HCT116 (cell line): Measurements from ENCODE around the gene CDHR3. TPM values are rescaled to one million over a fixed set of nuclear protein-coding genes. Genes with fewer than 3 reads are reported as not detected.

ENCODE experiments used
- ATAC-seq: fragments of 200-7000 bp; cut with Tn5 transposase; 2 replicates; pipeline ENCODE4 v1.9.1; 2020; ENCODE audit warnings: mild to moderate bottlenecking, moderate library complexity
- BruUV-seq: library from RNA; stranded (reverse); fragments of 400-500 nt; replicated peaks from 2 replicates; lab custom pipeline; 2021; lab: Mats Ljungman, UMichigan
- CTCF ChIA-PET: fragments of 300-600 bp; sonication (Branson Sonifier 250); formaldehyde crosslinking; loops from one replicate; lab custom pipeline; 2021; ENCODE audit warnings: antibody characterized with exemption; lab: Charles Lee
- POLR2A ChIA-PET: fragments of 300-600, 350-600 bp; sonication (Branson Sonifier 250); formaldehyde crosslinking; loops from one replicate; lab custom pipeline; 2021; ENCODE audit warnings: antibody characterized with exemption; lab: Charles Lee
- RAD21 ChIA-PET, 2 experiments: fragments of 300-600 bp; sonication (Branson Sonifier 250); formaldehyde crosslinking; loops; one replicate each; lab custom pipeline; 2023; ENCODE audit warnings: low total read pairs in 2 of 2; ENCODE audit not compliant: uncharacterized antibody in 2 of 2, unreplicated experiment in 2 of 2, low non-redundant PET in 1 of 2; lab: Charles Lee
- DNase-seq: peaks from one replicate; pipeline ENCODE4 v3.0.0-alpha.2; 2010; ENCODE audit warnings: low read depth, low spot score
- H2AFZ ChIP-seq: fragments of 200-600 bp; shearing (Covaris generic), sonication (generic); 2 replicates; pipeline ENCODE4 v1.6.1; 2017; ENCODE audit warnings: low read depth, mixed run types, mixed read lengths, antibody characterized with exemption, low read length; ENCODE audit not compliant: poor library complexity, severe bottlenecking
- H3K27ac ChIP-seq: 2 replicates; pipeline ENCODE4 v1.5.1; 2012; ENCODE audit warnings: low read depth, low read length
- H3K27me3 ChIP-seq: fragments of 200-600 bp; sonication (generic); 2 replicates; pipeline ENCODE4 v1.6.1; 2016; ENCODE audit warnings: mixed run types, low read length, mixed read lengths; ENCODE audit not compliant: insufficient read depth
- H3K36me3 ChIP-seq, 2 experiments: fragments of 200-500 bp in 1 of 2; fragments of 200-600 bp in 1 of 2; sonication (Bioruptor generic) in 1 of 2; sonication (generic) in 1 of 2; 2 replicates each; pipeline versions ENCODE4 v1.5.1 to v1.6.1; 2014 to 2016; ENCODE audit warnings: low read length in 2 of 2, inconsistent platforms in 1 of 2, mixed read lengths in 1 of 2, mixed run types in 1 of 2; ENCODE audit not compliant: insufficient read depth in 2 of 2, control insufficient read depth in 1 of 2
- H3K4me1 ChIP-seq, 2 experiments: fragments of 200-600 bp in 1 of 2; sonication (generic) in 1 of 2; 2 replicates each; pipeline versions ENCODE4 v1.5.1 to v1.6.1; 2012 to 2017; ENCODE audit warnings: low read length in 2 of 2, inconsistent platforms in 1 of 2, mild to moderate bottlenecking in 1 of 2, mixed read lengths in 1 of 2, mixed run types in 1 of 2, moderate library complexity in 1 of 2; ENCODE audit not compliant: insufficient read depth in 2 of 2, control insufficient read depth in 1 of 2
- H3K4me2 ChIP-seq: fragments of 200-600 bp; sonication (generic); 2 replicates; pipeline ENCODE4 v1.6.1; 2017; ENCODE audit warnings: mixed run types, low read length, mixed read lengths
- H3K4me3 ChIP-seq, 2 experiments: fragments of 200-600 bp in 1 of 2; sonication (generic) in 1 of 2; replicated peaks in 1 of 2; 2 replicates each; pipeline ENCODE4 v1.5.1; 2011 to 2016; ENCODE audit warnings: low read length in 2 of 2, control low read depth in 1 of 2, low read depth in 1 of 2, mild to moderate bottlenecking in 1 of 2, mixed read lengths in 1 of 2, mixed run types in 1 of 2
- H3K79me2 ChIP-seq: fragments of 200-600 bp; sonication (generic); 2 replicates; pipeline ENCODE4 v1.6.1; 2017; ENCODE audit warnings: mild to moderate bottlenecking, mixed run types, low read length, moderate library complexity, mixed read lengths; ENCODE audit not compliant: insufficient read depth
- H3K9ac ChIP-seq: fragments of 200-600 bp; sonication (generic); 2 replicates; pipeline ENCODE4 v1.6.1; 2016; ENCODE audit warnings: low read length, mixed read lengths
- H3K9me2 ChIP-seq: fragments of 200-600 bp; sonication (generic), shearing (Covaris generic); 2 replicates; pipeline ENCODE4 v1.6.1; 2017; ENCODE audit warnings: mixed run types, mild to moderate bottlenecking, moderate library complexity; ENCODE audit not compliant: insufficient read depth
- H3K9me3 ChIP-seq, 2 experiments: fragments of 200-500 bp in 1 of 2; fragments of 200-600 bp in 1 of 2; sonication (Bioruptor generic) in 1 of 2; sonication (generic) in 1 of 2; 2 replicates each; pipeline ENCODE4 v1.6.1; 2014 to 2017; ENCODE audit warnings: low read length in 2 of 2, mixed read lengths in 2 of 2, inconsistent platforms in 1 of 2, low read depth in 1 of 2, mild to moderate bottlenecking in 1 of 2, mixed run types in 1 of 2, moderate library complexity in 1 of 2; ENCODE audit not compliant: control insufficient read depth in 1 of 2, insufficient read depth in 1 of 2
- H4K20me1 ChIP-seq: fragments of 200-600 bp; sonication (generic), shearing (Covaris generic); 2 replicates; pipeline ENCODE4 v1.6.1; 2017; ENCODE audit warnings: mixed run types, mild to moderate bottlenecking, moderate library complexity; ENCODE audit not compliant: insufficient read depth
- CTCF ChIP-seq, 3 experiments: fragments of 200-600 bp in 1 of 3; sonication (generic) in 1 of 3; IDR thresholded peaks in 2 of 3; conservative IDR thresholded peaks in 1 of 3; 2 replicates each; pipeline ENCODE4 v1.5.1; 2012 to 2017; ENCODE audit warnings: low read depth in 2 of 3, low read length in 2 of 3, antibody characterized with exemption in 1 of 3, borderline replicate concordance in 1 of 3, control low read depth in 1 of 3, mild to moderate bottlenecking in 1 of 3, mixed read lengths in 1 of 3, mixed run types in 1 of 3, moderate library complexity in 1 of 3; ENCODE audit not compliant: insufficient read depth in 1 of 3
- EGR1 ChIP-seq: IDR thresholded peaks from 2 replicates; pipeline ENCODE4 v1.6.1; 2012; ENCODE audit warnings: low read depth
- EZH2phosphoT487 ChIP-seq: fragments of 200-600 bp; IDR thresholded peaks from 2 replicates; pipeline ENCODE4 v1.6.1; 2018; ENCODE audit warnings: antibody characterized with exemption, borderline replicate concordance
- JUND ChIP-seq: IDR thresholded peaks from 2 replicates; pipeline ENCODE4 v1.6.1; 2012
- POLR2A ChIP-seq: IDR thresholded peaks from 2 replicates; pipeline ENCODE4 v1.7.0; 2011; ENCODE audit warnings: borderline replicate concordance; ENCODE audit not compliant: insufficient read depth, insufficient read length; ENCODE audit errors: extremely low read depth
- RAD21 ChIP-seq: IDR thresholded peaks from 2 replicates; pipeline ENCODE4 v1.6.1; 2012; ENCODE audit warnings: low read depth, mild to moderate bottlenecking
- REST ChIP-seq: IDR thresholded peaks from 2 replicates; pipeline ENCODE4 v1.6.1; 2012; ENCODE audit warnings: low read depth
- YY1 ChIP-seq: IDR thresholded peaks from 2 replicates; pipeline ENCODE4 v1.6.1; 2011; ENCODE audit warnings: low read length, low read depth, moderate library complexity, mild to moderate bottlenecking; ENCODE audit not compliant: insufficient replicate concordance; ENCODE audit errors: extremely low read depth
- ZFX ChIP-seq: fragments of 450-650 bp; IDR thresholded peaks from 2 replicates; pipeline ENCODE4 v1.6.1; 2017
- intact Hi-C: fragments of 100-400 bp; cut with micrococcal nuclease; formaldehyde crosslinking; loops from 2 replicates; pipeline ENCODE4 v1.10.0; 2022
- total RNA-seq: library from RNA; stranded (reverse); gene quantifications from one replicate; pipeline ENCODE4 v1.2.1, GENCODE V29; 2021; ENCODE audit not compliant: unreplicated experiment

The CDHR3 gene
- total RNA-seq, 1 experiment from 2014 or later = 5.5 TPM

GRCh38 chr7:105990141-105990540 is 27.1 kb downstream of the CDHR3 start:
- CTCF ChIA-PET = no interaction called here

More at GRCh38 chr7:105990141-105990540, 27.1 kb downstream of the CDHR3 start:
- no peak overlapping the region for H3K27ac ChIP-seq
- ATAC-seq = no peak
- no peaks in the 10 kb centered on the region for H3K9me2 ChIP-seq
- H4K20me1 ChIP-seq = no peaks in the 10 kb centered on the region
- intact Hi-C loops = no loop called here
- no peaks in the 10 kb centered on the region for H3K36me3 ChIP-seq
- ChIA-PET RAD21 (no interaction called here), POLR2A (no interaction called here)
- TF ChIP-seq RAD21 (no peak), CTCF (IDR thresholded peaks at IDR 0.05 in 2 of 3, conservative IDR thresholded peaks at IDR 0.05 in 1 of 3; ENCODE audit: borderline replicate concordance in 1 of 3, insufficient read depth in 1 of 3, low read depth in 2 of 3, low read length in 2 of 3) (no peak), EGR1 (no peak), POLR2A (no peak), YY1 (no peak), ZFX (no peak), JUND (no peak), EZH2phosphoT487 (no peak), REST (no peak)
- H3K9me3 ChIP-seq = no peaks in the 10 kb centered on the region
- DNase-seq = no peak
- no peaks in the 10 kb centered on the region for H3K79me2 ChIP-seq
- H3K27me3 ChIP-seq = no peaks in the 10 kb centered on the region
- no TSS peak for BruUV-seq
- H2AFZ ChIP-seq = no peak overlapping the region
- no peak overlapping the region for H3K9ac ChIP-seq
- no peak overlapping the region for H3K4me2 ChIP-seq
- H3K4me3 ChIP-seq = no peak overlapping the region
- H3K4me1 ChIP-seq = no peaks in the 10 kb centered on the region
